NCI-H524 (cell line): ENCODE measurements around the gene NTN5.
A peak's percentile ranks its signal among the peaks of the same experiment; 100 is the strongest.

Source experiments
- DNase-seq, 2 experiments: peaks; one replicate each; lab custom pipeline; 2025; lab: John Stamatoyannopoulos, UW

Gene NTN5

GRCh38 chr19:48629599-48630295 is 43.1 kb downstream of the NTN5 start:
- no peak for DNase-seq

- no peak for DNase-seq
Observed at GRCh38 chr19:48629297-48629598, 43.6 kb downstream of the NTN5 start.

- DNase-seq: no peak
Observed at GRCh38 chr19:48628486-48629296, 44.1 kb downstream of the NTN5 start.

- no peak for DNase-seq
Observed at GRCh38 chr19:48627865-48628314, 44.9 kb downstream of the NTN5 start.

GRCh38 chr19:48627201-48627864 is 45.5 kb downstream of the NTN5 start:
- no peak for DNase-seq

- DNase-seq: no peak
Observed at GRCh38 chr19:48625891-48626327, 46.9 kb downstream of the NTN5 start.

GRCh38 chr19:48624791-48625723 is 47.8 kb downstream of the NTN5 start:
- no peak for DNase-seq

- DNase-seq: peak; percentile 97 to 98
Observed at GRCh38 chr19:48624067-48624594, 48.7 kb downstream of the NTN5 start.

GRCh38 chr19:48623556-48624066 is 49.2 kb downstream of the NTN5 start:
- peak; percentile 33 to 75 for DNase-seq

- no peak for DNase-seq
Observed at GRCh38 chr19:48619692-48620585, 52.9 kb downstream of the NTN5 start.

- DNase-seq: peak; percentile 98 to 100
Observed at GRCh38 chr19:48618916-48619691, 53.7 kb downstream of the NTN5 start, which contains the start of the genes RPL18 and SPHK2. Gene RPL18 (minus strand): TSS chr19:48619178. CDS start chr19:48619143, 35 bp downstream. Gene SPHK2 (plus strand): TSS chr19:48619506. CDS start chr19:48620515, 1,009 bp downstream.

- DNase-seq: no peak
Observed at GRCh38 chr19:48618278-48618915, 54.4 kb downstream of the NTN5 start.

- DNase-seq: no peak
Observed at GRCh38 chr19:48617146-48617937, 55.5 kb downstream of the NTN5 start.

GRCh38 chr19:48616491-48617056 is 56.2 kb downstream of the NTN5 start:
- no peak for DNase-seq

GRCh38 chr19:48616041-48616436 is 56.8 kb downstream of the NTN5 start:
- no peak for DNase-seq

- no peak for DNase-seq
Observed at GRCh38 chr19:48615231-48616040, 57.4 kb downstream of the NTN5 start.
